Measurements from ENCODE around the gene NPIPB2.

Gene NPIPB2

DNA sequence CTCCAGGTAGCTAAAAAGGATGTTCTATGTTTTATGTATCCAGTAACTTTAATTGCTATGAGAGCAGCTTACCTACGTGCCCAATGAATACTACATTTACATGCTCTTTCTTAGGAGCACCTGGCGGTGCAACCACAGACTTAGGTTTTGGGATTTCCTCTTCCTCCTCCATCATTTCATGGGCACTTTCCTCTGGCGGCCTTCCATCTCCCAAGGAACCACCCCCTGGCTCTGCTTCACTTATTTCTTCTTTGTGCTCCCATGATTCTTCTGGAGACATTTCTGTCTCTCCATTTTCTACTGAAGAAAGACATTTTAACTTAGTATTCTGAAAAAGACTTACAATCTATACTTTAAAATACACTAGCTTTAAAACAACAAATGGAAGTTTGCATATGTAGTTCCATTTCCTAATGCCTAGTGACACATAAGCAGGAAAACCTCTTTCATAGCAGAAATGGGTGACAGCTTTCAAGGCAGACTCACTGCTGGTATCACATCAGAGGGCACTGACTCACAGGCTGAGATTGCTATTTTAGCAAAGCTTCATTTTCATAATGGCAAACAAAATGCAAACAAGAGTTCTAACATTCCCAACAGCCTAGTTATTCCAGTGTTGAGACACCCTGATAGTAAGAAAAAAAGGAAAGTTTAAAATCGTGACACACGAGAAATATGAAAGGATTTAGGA lies 45.2 kb downstream of the NPIPB2 start:
- Histone ChIP-seq H3K36me3 (ENCODE audit: insufficient read depth, low read length) (peaks cover 25% of the 10 kb centered on the region), H3K9ac (ENCODE audit: low read depth, low read length) (no peak overlapping the region), H3K9me3 (ENCODE audit: control insufficient read depth, insufficient read depth, low read length) (no peaks in the 10 kb centered on the region), H3K4me1 (ENCODE audit: insufficient read depth, low read length) (no peaks in the 10 kb centered on the region)

DNA sequence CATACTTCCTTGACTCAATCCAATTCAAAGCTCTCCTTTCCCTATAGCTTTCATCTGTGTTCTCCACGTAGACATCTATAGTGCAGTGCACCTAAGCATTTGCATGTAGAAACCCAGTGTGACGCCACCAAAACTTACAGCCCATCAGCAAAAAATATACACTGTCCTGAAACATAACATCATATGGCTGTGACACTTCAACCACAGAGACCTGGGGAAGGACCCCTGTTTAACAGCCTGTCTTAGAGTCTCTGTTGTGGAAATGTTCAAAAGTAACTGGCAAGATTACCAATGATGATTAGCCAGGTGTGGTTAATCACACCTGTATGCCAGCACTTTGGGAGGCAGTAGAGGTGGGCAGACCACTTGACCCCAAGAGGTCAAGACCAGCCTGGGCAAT lies 48.3 kb downstream of the NPIPB2 start:
- Histone ChIP-seq H3K9ac (ENCODE audit: low read depth, low read length) (no peak overlapping the region), H3K9me3 (ENCODE audit: control insufficient read depth, insufficient read depth, low read length) (no peaks in the 10 kb centered on the region), H3K4me1 (ENCODE audit: insufficient read depth, low read length) (no peaks in the 10 kb centered on the region), H3K36me3 (ENCODE audit: insufficient read depth, low read length) (peaks cover 25% of the 10 kb centered on the region)

- Histone ChIP-seq H3K9me3 (ENCODE audit: control insufficient read depth, insufficient read depth, low read length) (no peaks in the 10 kb centered on the region), H3K36me3 (ENCODE audit: insufficient read depth, low read length) (peaks cover 25% of the 10 kb centered on the region), H3K9ac (ENCODE audit: low read depth, low read length) (no peak overlapping the region), H3K4me1 (ENCODE audit: insufficient read depth, low read length) (no peaks in the 10 kb centered on the region)
These were observed 49.1 kb downstream of the NPIPB2 start for GRCh38 chr16:11892761-11893160.

- Histone ChIP-seq H3K4me1 (ENCODE audit: insufficient read depth, low read length) (no peaks in the 10 kb centered on the region), H3K9ac (ENCODE audit: low read depth, low read length) (no peak overlapping the region), H3K9me3 (ENCODE audit: control insufficient read depth, insufficient read depth, low read length) (no peaks in the 10 kb centered on the region), H3K36me3 (ENCODE audit: insufficient read depth, low read length) (peaks cover 19% of the 10 kb centered on the region)
These were observed 51.4 kb downstream of the NPIPB2 start for GRCh38 chr16:11890231-11890965.

GRCh38 chr16:11886881-11887280 lies 55.0 kb downstream of the NPIPB2 start:
- Histone ChIP-seq H3K9ac (ENCODE audit: low read depth, low read length) (no peak overlapping the region), H3K36me3 (ENCODE audit: insufficient read depth, low read length) (peaks cover 10% of the 10 kb centered on the region; the same call in 1 of the 2 replicates), H3K4me1 (ENCODE audit: insufficient read depth, low read length) (no peaks in the 10 kb centered on the region), H3K9me3 (ENCODE audit: control insufficient read depth, insufficient read depth, low read length) (no peaks in the 10 kb centered on the region)

- no peak overlapping the region for H3K9ac ChIP-seq (ENCODE audit: low read depth, low read length)
- H3K4me1 ChIP-seq (ENCODE audit: insufficient read depth, low read length): no peaks in the 10 kb centered on the region
- H3K9me3 ChIP-seq (ENCODE audit: control insufficient read depth, insufficient read depth, low read length): no peaks in the 10 kb centered on the region
- peaks cover 13% of the 10 kb centered on the region; the same call in 1 of the 2 replicates for H3K36me3 ChIP-seq (ENCODE audit: insufficient read depth, low read length)
These were observed 57.8 kb downstream of the NPIPB2 start for GRCh38 chr16:11884035-11884434.

DNA sequence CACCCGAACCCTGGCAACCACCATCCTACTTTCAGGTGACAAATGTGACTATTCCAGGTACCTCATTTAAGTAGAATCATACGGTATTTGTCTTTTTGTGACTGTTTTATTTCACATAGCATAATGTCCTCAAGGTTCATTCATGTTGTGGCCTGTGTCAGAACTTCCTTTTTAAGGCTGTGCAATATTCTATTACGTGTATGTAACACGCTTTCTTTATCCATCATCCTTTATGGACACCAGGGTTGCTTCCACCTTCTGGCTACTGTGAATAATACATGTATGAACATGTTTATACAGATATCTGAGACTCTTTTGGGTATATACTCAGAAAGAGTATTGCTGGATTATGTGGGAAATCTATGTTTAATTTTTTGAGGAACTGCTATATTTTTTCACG lies 61.8 kb downstream of the NPIPB2 start:
- no peaks in the 10 kb centered on the region for H3K4me1 ChIP-seq (ENCODE audit: insufficient read depth, low read length)
- H3K9ac ChIP-seq (ENCODE audit: low read depth, low read length): no peak overlapping the region
- peaks cover 28% of the 10 kb centered on the region for H3K36me3 ChIP-seq (ENCODE audit: insufficient read depth, low read length)
- H3K9me3 ChIP-seq (ENCODE audit: control insufficient read depth, insufficient read depth, low read length): no peaks in the 10 kb centered on the region

DNA sequence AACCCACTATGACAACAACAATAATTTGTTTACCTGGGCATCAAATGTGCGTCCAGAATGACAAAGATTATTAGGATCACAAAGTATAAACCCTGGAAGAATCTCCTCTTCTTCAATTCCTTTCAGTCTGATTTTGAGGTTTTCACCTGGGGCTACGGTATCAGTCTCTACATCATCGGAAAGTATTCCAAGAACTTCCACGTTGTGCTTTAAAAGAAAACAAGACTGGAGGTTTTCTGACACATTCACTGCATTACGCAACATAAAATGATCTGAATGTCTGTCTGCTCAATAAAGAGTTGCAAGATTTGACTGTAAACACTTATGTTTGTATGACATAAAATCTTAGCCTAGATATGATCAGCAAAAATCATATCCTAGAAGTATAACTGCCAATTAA lies 64.5 kb downstream of the NPIPB2 start:
- Histone ChIP-seq H3K4me1 (ENCODE audit: insufficient read depth, low read length) (no peaks in the 10 kb centered on the region), H3K36me3 (ENCODE audit: insufficient read depth, low read length) (peaks cover 26% of the 10 kb centered on the region), H3K9me3 (ENCODE audit: control insufficient read depth, insufficient read depth, low read length) (no peaks in the 10 kb centered on the region), H3K9ac (ENCODE audit: low read depth, low read length) (no peak overlapping the region)

Measured in ES-I3 (cell line).